HUES6 (cell line): ENCODE data around the gene TBC1D19.

Experiments
- H3K27ac ChIP-seq: 2 replicates; pipeline ENCODE4 v1.7.0; 2013; ENCODE audit warnings: low read depth, mild to moderate bottlenecking, low read length, inconsistent platforms
- H3K27me3 ChIP-seq: 2 replicates; pipeline ENCODE4 v1.6.1; 2013; ENCODE audit warnings: low read length; ENCODE audit not compliant: control insufficient read depth, insufficient read depth
- H3K36me3 ChIP-seq: 2 replicates; pipeline ENCODE4 v1.6.1; 2013; ENCODE audit warnings: low read length; ENCODE audit not compliant: control insufficient read depth, insufficient read depth
- H3K4me1 ChIP-seq: 2 replicates; pipeline ENCODE4 v1.6.1; 2013; ENCODE audit warnings: low read length; ENCODE audit not compliant: control insufficient read depth, insufficient read depth
- H3K4me3 ChIP-seq: 2 replicates; pipeline ENCODE4 v1.5.1; 2013; ENCODE audit warnings: low read depth, low read length
- H3K9ac ChIP-seq: one replicate; pipeline ENCODE4 v1.6.1; 2013; ENCODE audit warnings: mild to moderate bottlenecking, low read length
- H3K9me3 ChIP-seq: 2 replicates; pipeline ENCODE4 v1.6.1; 2013; ENCODE audit warnings: low read depth, low read length; ENCODE audit not compliant: control insufficient read depth, insufficient read depth

TBC1D19 gene

GRCh38 chr4:26782168-26782829, 198.4 kb downstream of the TBC1D19 start:
- Histone ChIP-seq H3K4me1 (peaks cover 2% of the 10 kb centered on the region), H3K9me3 (no peaks in the 10 kb centered on the region), H3K27ac (no peak overlapping the region), H3K4me3 (no peak overlapping the region), H3K9ac (no peak overlapping the region), H3K36me3 (no peaks in the 10 kb centered on the region), H3K27me3 (no peaks in the 10 kb centered on the region)

GRCh38 chr4:26782830-26783202, 198.9 kb downstream of the TBC1D19 start:
- Histone ChIP-seq H3K4me1 (peaks cover 8% of the 10 kb centered on the region), H3K4me3 (no peak overlapping the region), H3K36me3 (no peaks in the 10 kb centered on the region), H3K27me3 (no peaks in the 10 kb centered on the region), H3K27ac (no peak overlapping the region), H3K9me3 (no peaks in the 10 kb centered on the region), H3K9ac (no peak overlapping the region)

GRCh38 chr4:26784207-26784865, 200.5 kb downstream of the TBC1D19 start:
- Histone ChIP-seq H3K4me1 (peaks cover 17% of the 10 kb centered on the region), H3K9me3 (no peaks in the 10 kb centered on the region), H3K27ac (no peak overlapping the region), H3K4me3 (no peak overlapping the region), H3K9ac (no peak overlapping the region), H3K27me3 (no peaks in the 10 kb centered on the region), H3K36me3 (no peaks in the 10 kb centered on the region)

DNA sequence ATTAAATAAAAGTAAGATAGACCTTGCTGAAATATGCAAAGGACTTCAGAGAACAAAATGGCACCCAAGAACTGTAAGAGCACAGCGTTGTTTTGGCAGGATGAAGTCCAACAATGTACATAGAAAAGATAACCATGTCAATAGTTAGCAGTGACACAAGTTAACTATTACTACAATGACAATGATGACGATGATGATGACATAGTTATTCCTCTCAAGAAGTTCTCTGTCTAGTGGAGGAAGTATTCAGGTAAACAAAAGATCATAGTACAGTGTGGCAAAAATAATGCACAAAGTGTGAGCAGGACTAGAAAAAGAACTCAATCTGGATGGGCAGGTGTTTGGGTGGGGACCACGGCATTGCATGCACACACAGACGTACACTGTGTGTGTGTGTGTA, 201.4 kb downstream of the TBC1D19 start:
- peaks cover 17% of the 10 kb centered on the region for H3K4me1 ChIP-seq
- H3K4me3 ChIP-seq, result no peak overlapping the region
- no peaks in the 10 kb centered on the region for H3K9me3 ChIP-seq
- no peaks in the 10 kb centered on the region for H3K27me3 ChIP-seq
- H3K9ac ChIP-seq, result no peak overlapping the region
- H3K27ac ChIP-seq, result no peak overlapping the region
- no peaks in the 10 kb centered on the region for H3K36me3 ChIP-seq

- H3K36me3 ChIP-seq, result no peaks in the 10 kb centered on the region
- H3K27ac ChIP-seq, result no peak overlapping the region
- no peak overlapping the region for H3K9ac ChIP-seq
- H3K4me3 ChIP-seq, result no peak overlapping the region
- H3K27me3 ChIP-seq, result no peaks in the 10 kb centered on the region
- peaks cover 17% of the 10 kb centered on the region for H3K4me1 ChIP-seq
- no peaks in the 10 kb centered on the region for H3K9me3 ChIP-seq
Measured at GRCh38 chr4:26785810-26786209, 201.9 kb downstream of the TBC1D19 start.

GRCh38 chr4:26786916-26787315, 203.0 kb downstream of the TBC1D19 start:
- Histone ChIP-seq H3K27me3 (no peaks in the 10 kb centered on the region), H3K4me1 (peaks cover 17% of the 10 kb centered on the region), H3K36me3 (no peaks in the 10 kb centered on the region), H3K9me3 (no peaks in the 10 kb centered on the region), H3K9ac (no peak overlapping the region), H3K4me3 (no peak overlapping the region), H3K27ac (no peak overlapping the region)

- Histone ChIP-seq H3K27ac (peak overlapping the region; percentile 51; the same call in 1 of the 2 replicates), H3K36me3 (no peaks in the 10 kb centered on the region), H3K4me3 (peak overlapping the region; percentile 19), H3K27me3 (no peaks in the 10 kb centered on the region), H3K9me3 (no peaks in the 10 kb centered on the region), H3K4me1 (peaks cover 17% of the 10 kb centered on the region), H3K9ac (peak overlapping the region; percentile 32)
Measured at GRCh38 chr4:26787461-26788340, 203.8 kb downstream of the TBC1D19 start.

DNA sequence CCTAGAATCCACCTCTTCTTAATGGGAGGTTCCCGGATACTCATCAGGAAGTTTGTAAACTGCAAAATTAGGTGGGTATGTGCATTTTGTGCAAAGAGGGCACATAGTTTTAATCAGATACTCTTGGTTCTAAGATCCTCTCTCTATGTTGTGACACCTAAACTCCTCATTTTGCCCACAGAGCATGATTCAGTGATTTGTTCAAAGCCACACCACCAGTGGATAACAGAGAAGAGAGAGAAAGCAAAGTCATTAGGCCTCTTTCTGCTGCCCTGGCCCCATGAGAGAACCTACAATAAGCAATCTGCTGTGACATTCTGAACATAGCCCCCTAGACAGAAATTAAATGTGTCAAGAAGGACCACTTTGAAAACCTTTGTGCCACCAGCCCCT, 204.5 kb downstream of the TBC1D19 start:
- Histone ChIP-seq H3K9me3 (no peaks in the 10 kb centered on the region), H3K27ac (no peak overlapping the region), H3K4me3 (no peak overlapping the region), H3K27me3 (no peaks in the 10 kb centered on the region), H3K9ac (no peak overlapping the region), H3K4me1 (peaks cover 17% of the 10 kb centered on the region), H3K36me3 (no peaks in the 10 kb centered on the region)

DNA sequence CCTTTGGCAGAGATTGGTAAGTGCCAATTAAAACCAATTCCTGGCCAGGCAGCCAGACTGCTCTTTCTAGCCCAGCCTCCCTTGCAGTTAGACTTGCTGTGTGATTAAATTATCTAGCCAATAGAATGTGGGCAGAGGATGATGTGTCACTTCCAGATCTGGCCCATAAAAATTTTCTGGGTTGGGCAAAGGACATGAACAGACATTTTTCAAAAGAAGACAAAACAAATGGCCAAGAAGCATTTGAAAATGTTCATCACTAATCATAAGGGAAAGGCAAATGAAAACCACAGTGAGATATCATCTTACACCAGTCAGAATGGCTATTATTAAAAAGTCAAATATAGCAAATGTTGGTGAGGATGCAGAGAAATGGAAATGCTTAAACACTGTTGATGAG, 205.3 kb downstream of the TBC1D19 start:
- H3K36me3 ChIP-seq, result no peaks in the 10 kb centered on the region
- H3K9me3 ChIP-seq, result no peaks in the 10 kb centered on the region
- H3K9ac ChIP-seq, result no peak overlapping the region
- H3K27ac ChIP-seq, result no peak overlapping the region
- no peak overlapping the region for H3K4me3 ChIP-seq
- peaks cover 17% of the 10 kb centered on the region for H3K4me1 ChIP-seq
- H3K27me3 ChIP-seq, result no peaks in the 10 kb centered on the region

- Histone ChIP-seq H3K4me3 (no peak overlapping the region), H3K27ac (no peak overlapping the region), H3K9me3 (no peaks in the 10 kb centered on the region), H3K27me3 (no peaks in the 10 kb centered on the region), H3K36me3 (no peaks in the 10 kb centered on the region), H3K4me1 (peaks cover 17% of the 10 kb centered on the region), H3K9ac (no peak overlapping the region)
Measured at GRCh38 chr4:26791346-26791745, 207.5 kb downstream of the TBC1D19 start.

DNA sequence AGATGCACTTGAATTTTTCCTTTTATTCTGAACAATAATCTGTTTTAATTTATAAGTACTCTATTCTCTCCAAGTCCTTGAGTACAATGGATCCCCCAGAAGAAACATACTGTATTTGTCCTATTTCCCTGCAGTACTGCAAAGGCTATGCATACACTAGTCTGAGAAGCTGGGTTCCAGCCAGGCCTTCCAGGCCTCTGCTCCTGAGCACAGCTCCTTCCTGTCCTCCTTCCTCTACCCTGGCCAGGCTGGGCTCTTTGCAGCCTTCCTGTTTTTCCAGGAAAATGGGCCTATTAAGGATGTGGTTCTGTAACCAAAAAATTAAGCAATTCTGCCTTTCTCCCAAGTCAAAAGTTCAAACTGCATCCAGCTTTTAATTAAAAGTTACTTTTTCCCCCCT, 208.8 kb downstream of the TBC1D19 start:
- H3K9ac ChIP-seq, result no peak overlapping the region
- no peaks in the 10 kb centered on the region for H3K27me3 ChIP-seq
- peaks cover 11% of the 10 kb centered on the region for H3K4me1 ChIP-seq
- H3K27ac ChIP-seq, result no peak overlapping the region
- H3K36me3 ChIP-seq, result no peaks in the 10 kb centered on the region
- no peak overlapping the region for H3K4me3 ChIP-seq
- no peaks in the 10 kb centered on the region for H3K9me3 ChIP-seq
